GM04503 (cell line): ENCODE data around the gene SGCD.
"Not testable (repeated sequence)": the region's sequence is repeated elsewhere in the genome, so short reads cannot be mapped to it uniquely, and the experiment has no call there.

ENCODE experiments used
- DNase-seq: peaks from one replicate; pipeline ENCODE4 v3.0.0-alpha.2; 2012; ENCODE audit warnings: low read depth

The SGCD gene

DNA sequence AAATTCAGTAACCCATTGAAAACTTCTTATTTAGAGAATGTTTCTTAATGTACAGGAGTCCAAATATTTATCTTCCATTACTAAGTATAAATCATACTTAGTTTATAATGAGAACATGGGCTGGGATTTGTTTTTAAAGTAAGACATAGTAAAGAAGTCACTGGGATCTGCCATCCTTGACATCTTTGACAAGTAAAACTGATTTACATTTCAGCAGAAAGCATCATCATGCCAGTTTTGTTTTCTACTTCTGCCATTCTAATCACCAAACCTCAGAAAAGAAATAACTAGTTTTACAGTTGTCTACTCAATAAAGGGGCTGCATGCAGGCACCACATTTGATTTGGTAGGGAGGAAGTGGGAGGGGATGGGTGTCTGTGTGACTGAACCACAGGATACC, 301.5 kb downstream of the SGCD start:
- DNase-seq, result no peak

- DNase-seq, result no peak
Observed at GRCh38 chr5:156631005-156631404, 304.0 kb downstream of the SGCD start.

GRCh38 chr5:156634301-156634700, 307.3 kb downstream of the SGCD start:
- DNase-seq, result no peak

DNA sequence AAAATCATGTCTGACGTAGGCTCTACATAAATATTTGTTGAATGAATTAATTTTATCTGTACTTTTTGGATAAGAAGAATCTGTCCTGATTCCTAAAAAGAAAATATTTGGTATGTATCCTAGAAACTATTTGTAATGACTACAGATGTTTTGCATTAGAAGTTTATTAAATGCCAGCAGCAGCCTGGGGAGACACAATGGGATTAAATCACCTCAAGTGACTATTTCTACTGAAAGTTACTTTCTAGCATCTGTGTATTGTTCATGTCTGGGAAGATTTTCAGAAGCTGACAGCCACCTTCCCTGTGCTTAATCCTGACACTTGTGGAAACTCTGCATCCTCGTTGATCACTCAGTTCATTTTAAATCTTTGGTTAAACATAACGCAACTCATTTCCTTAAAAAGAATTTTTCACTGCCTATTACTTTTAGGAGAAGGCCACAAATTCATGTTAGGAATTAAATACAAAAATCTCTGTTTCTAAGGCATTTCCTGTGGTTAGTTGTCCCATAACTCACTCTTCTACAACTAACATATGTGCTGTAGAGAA, 313.8 kb downstream of the SGCD start:
- peak; percentile 84 for DNase-seq

DNA sequence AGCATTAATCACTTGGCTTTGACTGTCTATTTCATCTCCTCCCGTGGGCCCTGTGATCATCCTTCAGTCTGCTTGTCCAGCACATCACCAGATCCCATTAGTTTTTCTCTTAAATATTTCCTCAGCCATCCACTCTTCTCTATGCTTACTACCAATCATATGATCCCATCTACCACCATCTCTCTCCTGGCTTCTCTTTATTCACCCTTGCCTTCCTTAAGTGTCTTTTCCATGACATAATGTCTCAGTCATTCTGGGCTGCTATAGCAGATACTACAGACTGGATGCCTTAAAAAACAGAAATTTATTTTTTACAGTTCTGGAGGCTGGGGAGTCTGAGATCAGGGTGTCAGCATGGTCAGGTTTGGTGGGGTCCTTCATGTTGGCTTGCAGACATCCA, 314.7 kb downstream of the SGCD start:
- DNase-seq, result no peak

GRCh38 chr5:156647034-156647451, 320.1 kb downstream of the SGCD start:
- no peak for DNase-seq

GRCh38 chr5:156654444-156654843, 327.5 kb downstream of the SGCD start:
- DNase-seq, result no peak

DNA sequence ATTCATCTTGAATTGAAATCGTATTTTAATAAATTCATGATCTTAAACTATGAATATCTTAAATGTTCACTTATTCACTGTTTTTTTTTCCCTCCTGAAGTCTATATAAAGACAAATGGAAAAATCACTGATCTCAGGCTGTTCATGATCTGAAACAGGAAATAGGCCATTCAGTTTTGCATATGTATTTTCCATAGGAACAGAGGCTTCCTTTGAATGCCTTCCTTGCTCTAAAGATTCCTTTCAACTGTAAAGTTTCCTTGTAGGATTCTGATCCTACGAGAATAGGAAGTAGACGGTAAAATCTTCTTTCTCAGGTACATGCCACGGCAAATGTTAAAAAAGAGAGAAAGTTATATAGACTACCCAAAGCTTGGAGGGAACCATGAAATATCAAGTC, 328.8 kb downstream of the SGCD start:
- no peak for DNase-seq

DNA sequence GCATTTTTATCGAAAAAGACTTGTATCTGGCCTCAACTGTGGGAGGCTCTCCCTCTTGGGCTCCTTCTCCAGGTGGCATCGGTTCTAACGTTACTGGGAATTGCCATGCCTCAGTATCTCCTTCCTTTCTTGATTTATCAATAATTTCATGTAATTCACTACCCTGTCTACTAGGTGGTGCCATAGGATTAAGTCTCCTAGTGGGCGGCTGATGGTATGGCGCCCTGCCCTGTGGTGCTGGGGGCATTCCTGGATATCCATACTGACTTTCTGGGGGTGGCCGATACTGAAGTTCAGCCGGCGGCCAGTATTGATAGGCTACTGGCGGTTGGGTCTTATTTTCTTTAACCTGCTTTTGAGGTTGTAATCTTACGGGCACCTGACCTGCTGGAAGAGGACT, 337.9 kb downstream of the SGCD start:
- DNase-seq, result not testable (repeated sequence)

DNA sequence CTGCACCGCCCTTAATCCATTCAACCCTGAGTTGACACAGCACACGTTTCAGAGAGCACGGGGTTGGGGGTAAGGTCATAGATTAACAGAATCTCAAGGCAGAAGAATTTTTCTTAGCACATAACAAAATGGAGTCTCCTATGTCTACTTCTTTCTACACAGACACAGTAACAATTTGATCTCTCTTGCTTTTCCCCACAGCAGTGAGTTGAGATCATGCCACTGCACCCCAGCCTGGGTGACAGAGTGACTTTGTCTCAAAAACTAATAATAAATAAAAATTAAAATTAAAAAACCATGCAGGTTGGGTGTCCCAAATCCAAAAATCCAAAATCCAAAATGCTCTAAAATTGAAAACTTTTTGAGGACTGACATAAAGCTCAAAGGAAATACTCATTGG, 339.7 kb downstream of the SGCD start:
- DNase-seq, result not testable (repeated sequence)

GRCh38 chr5:156667616-156668015, 340.7 kb downstream of the SGCD start:
- no peak for DNase-seq

GRCh38 chr5:156669416-156669815, 342.5 kb downstream of the SGCD start:
- DNase-seq, result no peak

DNA sequence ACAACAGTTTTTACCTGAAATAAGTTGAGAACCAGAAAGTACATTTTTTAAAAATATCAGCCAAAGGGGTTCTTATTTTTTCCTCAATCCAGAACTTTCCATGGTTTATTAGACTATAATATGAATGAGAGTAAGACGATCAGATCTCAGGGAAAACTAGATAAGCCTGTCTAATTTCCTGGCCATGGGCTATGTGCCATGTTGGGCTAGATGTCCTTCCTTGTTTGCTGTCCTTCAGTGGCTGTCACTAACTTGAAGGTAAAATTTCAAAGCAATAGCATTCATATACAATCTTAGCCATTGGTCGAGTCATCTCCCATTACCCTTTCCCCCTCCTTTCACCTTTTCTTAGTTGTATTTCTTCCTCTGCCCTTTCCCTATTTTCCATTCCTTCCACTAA, 343.7 kb downstream of the SGCD start:
- DNase-seq, result no peak

DNA sequence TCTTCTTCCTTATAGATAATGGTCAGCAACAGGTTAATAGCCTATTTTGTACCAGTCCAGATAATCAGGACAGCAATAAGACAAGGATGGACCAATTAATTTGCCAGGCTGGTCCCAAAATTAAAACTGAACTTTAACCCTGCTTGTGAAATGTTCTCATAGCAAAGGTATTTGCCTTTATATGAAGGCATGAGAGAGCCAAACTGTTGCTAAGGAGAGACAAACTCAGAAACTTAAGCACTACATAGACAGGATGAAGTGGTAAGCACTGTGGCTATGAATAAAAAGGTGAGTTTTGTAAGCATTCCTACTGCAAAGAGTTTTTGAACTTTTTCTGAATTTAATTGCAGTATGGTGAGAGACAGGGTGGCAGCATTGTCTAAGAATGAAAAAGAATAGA, 348.4 kb downstream of the SGCD start:
- DNase-seq, result peak; percentile 26

DNA sequence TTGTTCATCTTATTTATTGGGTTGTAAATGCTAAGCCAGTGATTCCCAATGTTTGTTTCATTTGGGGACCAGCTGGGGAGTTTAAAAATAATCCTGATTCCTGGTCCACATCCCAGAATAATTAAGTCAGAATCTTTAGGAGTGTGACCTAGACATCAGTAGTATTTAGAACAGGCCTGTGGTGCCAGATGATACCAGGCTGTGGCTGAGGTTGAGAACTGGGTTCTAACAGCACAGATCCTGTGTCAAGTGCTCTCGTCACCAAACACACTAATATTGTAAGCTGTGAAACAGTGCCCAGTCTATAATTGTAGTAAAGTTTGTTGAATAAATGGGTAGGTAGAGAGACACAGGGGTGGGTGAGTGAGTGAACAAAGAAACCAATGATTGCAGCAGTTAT, 351.0 kb downstream of the SGCD start:
- no peak for DNase-seq

GRCh38 chr5:156678484-156678883, 351.5 kb downstream of the SGCD start:
- DNase-seq, result no peak

- DNase-seq, result no peak
Observed at GRCh38 chr5:156680831-156681230, 353.9 kb downstream of the SGCD start.

DNA sequence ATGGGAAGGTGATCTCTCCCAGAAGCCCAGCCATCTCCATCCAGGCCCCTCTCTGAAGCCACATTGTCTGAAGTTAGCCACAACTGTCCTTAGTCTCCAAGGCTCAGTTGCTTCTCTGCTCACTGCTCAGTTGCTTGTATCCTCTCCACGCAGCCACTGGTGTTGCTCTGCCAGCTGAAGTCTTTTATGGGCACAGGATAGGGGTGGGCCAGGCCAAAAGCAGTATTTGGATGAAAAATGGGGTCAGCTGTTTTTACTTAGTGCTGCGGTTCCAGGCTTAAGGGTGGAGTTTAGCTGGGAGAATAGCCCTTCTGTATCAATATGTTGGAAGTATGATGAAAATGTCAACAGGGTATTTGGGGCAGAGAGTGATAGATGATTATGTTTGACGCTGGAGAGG, 354.3 kb downstream of the SGCD start:
- DNase-seq, result no peak

DNA sequence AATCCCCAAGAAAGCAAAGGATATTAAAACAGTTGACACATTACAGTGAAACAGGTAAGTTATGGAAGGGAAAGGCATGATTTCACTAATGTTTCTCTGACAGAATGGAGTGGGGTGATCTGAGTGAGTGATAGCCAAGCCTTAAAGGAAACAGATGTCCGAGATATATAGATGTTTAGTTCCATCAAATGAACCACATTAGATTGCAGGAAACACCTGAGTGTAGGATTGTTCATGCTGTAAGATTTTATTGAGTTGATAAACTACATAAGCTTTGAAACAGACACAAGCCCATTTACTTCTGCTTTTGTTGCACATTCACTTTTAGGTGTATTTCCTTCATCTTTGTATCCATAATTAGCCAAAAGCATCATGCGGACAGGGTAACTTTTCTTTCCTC, 356.0 kb downstream of the SGCD start:
- DNase-seq, result no peak

- no peak for DNase-seq
Observed at GRCh38 chr5:156683509-156683908, 356.5 kb downstream of the SGCD start.

DNA sequence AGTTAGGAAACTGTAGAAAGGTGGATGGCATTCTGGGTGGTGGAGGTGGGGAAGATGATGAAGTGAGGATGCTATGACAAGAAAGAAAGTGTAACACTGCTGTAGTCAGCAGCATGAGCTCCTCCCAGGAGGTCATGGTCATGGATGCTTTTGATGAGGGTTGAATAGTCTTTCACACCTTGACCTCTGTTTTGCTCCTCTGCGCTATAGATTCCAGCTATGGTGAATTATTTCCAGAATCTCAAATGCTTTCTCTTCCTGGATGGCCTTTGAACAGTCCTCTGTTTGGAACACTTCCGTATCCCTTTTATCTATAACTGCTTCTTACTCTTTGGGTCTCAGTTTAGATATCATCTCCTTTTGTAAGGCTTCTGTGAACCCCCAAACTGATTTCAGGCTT, 357.3 kb downstream of the SGCD start:
- no peak for DNase-seq

GRCh38 chr5:156685481-156685880, 358.5 kb downstream of the SGCD start:
- DNase-seq, result no peak

GRCh38 chr5:156686380-156686779, 359.4 kb downstream of the SGCD start:
- no peak for DNase-seq

- DNase-seq, result no peak
Observed at GRCh38 chr5:156686796-156687195, 359.8 kb downstream of the SGCD start.

DNA sequence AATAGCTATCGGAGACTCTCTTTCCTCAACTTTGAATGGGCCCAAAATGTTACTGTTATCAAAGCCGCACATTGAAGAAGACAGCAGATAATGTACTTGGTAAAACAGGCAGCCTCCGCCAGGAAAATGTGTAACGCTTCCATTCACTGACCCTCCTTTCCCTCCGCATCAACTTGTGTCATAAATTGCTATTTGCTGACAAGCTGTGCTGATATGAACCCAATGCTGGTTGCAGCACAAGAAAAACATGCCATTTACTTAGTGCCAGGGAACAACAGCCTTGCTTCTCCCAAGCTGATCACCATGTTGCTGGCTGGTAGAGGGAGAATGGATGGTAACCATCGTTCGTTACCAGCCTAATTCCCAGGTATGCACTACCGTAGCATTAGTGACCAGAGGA, 360.6 kb downstream of the SGCD start:
- DNase-seq, result no peak
